T-helper 22 cell (primary cell): ENCODE results near the gene TRAF2.
"Not testable (repeated sequence)": the region's sequence is repeated elsewhere in the genome, so short reads cannot be mapped to it uniquely, and the experiment has no call there.

Experiments used
- DNase-seq: peaks from one replicate; pipeline ENCODE4 v3.0.0-alpha.2; 2020; ENCODE audit warnings: low read depth

TRAF2 gene, protein sequence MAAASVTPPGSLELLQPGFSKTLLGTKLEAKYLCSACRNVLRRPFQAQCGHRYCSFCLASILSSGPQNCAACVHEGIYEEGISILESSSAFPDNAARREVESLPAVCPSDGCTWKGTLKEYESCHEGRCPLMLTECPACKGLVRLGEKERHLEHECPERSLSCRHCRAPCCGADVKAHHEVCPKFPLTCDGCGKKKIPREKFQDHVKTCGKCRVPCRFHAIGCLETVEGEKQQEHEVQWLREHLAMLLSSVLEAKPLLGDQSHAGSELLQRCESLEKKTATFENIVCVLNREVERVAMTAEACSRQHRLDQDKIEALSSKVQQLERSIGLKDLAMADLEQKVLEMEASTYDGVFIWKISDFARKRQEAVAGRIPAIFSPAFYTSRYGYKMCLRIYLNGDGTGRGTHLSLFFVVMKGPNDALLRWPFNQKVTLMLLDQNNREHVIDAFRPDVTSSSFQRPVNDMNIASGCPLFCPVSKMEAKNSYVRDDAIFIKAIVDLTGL

DNA sequence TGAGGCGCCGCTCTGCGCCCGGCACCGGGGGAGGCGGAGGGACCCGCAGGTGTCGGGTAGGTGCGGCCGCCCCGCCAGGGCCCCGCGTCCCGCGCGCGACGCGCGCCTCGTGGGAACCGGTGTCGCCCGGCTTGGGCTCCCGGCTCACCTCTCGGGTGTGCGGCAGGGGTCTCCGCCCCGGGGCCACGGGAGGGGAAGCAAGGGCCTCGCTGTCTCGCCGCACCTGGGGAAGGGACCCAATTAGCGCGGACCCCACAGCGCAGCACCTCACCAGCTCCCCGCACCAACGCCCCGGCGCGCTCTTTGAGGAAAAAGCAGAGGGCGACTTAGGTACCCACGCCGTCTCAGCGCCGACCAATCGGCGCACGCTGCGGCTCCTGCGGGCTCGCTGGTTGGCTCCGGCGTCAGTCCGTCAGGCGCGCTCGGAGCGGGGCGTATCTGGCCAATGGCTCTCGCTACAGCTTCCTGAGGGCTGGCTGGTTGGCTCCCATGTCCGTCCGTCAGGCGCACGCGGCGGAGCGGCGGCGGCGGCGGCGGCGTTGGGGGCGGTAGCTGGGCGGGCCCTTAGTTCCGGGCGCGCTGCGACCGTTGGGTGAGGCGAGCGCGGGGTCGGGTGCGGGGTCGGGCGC lies at the start of gene TRAF2:
Gene TRAF2, plus strand, starts transcription at position 567 of the 629 bp plus-strand sequence. CDS start 12,225 bp downstream, outside the sequence.
- peak; percentile 96 for DNase-seq

DNA sequence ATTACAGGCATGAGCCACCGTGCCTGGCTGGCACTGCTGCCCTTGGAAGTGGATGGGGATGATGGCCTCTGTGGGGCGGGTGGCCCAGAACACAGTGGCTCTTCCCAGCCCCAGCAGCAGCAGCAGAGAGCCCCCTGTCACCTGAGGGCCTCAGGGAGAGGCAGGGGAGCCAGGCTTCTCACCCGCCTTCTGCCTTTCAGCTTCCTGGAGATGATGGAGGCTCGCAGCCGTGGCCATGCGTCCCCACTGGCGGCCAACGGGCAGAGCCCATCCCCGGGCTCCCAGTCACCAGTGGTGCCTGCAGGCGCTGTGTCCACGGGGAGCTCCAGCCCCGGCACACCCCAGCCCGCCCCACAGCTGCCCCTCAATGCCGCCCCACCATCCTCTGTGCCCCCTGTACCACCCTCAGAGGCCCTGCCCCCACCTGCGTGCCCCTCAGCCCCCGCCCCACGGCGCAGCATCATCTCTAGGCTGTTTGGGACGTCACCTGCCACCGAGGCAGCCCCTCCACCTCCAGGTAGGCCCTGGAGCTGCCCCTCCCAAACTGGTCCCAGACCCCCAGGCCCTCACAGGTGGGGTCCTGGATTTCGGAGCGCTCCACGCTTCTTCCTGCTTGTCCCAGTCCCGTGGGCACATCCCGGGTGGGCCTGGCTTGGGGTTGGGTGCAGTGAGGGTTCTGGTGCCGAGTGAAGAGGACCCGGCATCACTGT lies 49.0 kb upstream of the TRAF2 start:
- DNase-seq = no peak

DNA sequence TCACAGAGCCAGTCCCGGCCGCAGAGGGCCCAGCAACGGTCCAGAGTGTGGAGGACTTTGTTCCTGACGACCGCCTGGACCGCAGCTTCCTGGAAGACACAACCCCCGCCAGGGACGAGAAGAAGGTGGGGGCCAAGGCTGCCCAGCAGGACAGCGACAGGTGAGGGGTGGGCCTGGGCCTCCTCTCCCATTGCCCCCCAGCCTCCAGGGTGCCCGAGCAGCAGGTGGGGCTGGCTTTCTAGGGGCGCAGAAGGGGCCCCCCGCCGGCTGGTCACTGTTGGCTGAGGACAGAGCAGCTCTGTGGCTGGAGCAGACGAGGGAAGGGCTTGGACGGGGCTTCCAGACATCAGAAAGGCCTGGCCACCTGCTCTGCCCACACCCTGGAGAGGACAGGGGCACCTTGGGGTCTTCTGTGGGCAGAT lies 48.4 kb upstream of the TRAF2 start:
- not testable (repeated sequence) for DNase-seq

DNA sequence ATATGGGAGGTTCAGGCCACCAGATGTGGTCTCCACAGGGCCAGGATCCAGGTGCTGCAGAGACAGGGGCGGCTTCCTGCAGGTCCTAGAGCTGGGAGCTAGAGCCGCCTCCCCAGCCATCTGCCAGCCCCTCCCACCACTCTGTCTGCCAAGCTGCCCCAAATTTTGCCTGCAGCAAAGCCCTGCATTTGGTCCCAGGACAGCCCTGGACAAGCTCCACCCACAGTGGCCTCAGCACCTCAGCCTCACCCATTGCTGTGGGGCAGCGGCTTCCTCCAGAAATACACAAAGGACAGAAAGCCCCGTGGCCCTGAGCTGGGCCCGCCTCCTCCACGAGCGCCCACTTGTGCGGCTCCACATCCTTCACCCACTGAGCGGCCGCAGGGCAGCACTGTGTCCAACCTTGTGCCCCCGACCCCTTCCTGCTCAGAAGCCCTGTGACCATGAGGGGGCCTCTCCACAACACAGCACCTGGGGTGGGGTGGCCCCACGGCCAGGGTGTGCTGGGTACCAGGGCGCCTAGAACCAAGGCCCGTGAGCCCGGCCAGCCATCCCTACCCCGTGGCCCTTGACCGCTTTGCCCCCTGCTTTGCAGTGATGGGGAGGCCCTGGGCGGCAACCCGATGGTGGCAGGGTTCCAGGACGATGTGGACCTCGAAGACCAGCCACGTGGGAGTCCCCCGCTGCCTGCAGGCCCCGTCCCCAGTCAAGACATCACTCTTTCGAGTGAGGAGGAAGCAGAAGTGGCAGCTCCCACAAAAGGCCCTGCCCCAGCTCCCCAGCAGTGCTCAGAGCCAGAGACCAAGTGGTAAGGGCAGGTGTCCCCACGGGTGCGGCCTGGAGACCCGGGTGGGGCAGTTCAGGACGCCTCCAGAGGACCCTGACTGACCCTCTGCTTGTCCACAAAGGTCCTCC lies 47.7 kb upstream of the TRAF2 start:
- DNase-seq = no peak

DNA sequence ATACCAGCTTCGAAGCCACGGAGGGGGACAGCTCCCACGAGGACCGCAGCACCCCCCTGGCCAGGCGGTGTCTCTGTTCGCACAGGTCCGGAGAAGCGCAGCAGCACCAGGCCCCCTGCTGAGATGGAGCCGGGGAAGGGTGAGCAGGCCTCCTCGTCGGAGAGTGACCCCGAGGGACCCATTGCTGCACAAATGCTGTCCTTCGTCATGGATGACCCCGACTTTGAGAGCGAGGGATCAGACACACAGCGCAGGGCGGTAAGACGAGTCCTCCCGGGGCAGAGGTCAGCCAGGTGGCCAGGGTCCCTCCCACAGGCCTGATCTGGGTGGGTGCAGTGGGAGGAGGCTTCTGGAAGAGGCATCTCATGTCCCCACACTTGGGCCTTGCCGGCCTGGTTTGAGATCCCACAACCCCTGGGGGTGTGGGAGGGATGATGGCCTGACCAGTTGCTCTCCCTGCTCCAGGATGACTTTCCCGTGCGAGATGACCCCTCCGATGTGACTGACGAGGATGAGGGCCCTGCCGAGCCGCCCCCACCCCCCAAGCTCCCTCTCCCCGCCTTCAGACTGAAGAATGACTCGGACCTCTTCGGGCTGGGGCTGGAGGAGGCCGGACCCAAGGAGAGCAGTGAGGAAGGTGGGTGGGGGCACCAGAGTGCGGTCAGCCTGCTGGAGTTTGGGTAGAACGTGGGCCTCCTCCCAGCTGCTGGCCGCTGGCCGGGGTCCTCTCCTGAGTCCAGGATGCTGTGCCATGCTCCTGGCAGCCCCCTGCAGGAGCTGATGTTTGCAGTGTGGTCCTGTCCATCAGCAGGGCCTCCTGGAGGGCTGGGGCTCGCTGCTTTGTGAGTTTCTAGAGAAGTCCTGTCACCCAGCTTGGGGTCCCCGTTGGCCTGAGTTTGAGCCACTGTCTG lies 46.8 kb upstream of the TRAF2 start:
- DNase-seq = no peak

DNA sequence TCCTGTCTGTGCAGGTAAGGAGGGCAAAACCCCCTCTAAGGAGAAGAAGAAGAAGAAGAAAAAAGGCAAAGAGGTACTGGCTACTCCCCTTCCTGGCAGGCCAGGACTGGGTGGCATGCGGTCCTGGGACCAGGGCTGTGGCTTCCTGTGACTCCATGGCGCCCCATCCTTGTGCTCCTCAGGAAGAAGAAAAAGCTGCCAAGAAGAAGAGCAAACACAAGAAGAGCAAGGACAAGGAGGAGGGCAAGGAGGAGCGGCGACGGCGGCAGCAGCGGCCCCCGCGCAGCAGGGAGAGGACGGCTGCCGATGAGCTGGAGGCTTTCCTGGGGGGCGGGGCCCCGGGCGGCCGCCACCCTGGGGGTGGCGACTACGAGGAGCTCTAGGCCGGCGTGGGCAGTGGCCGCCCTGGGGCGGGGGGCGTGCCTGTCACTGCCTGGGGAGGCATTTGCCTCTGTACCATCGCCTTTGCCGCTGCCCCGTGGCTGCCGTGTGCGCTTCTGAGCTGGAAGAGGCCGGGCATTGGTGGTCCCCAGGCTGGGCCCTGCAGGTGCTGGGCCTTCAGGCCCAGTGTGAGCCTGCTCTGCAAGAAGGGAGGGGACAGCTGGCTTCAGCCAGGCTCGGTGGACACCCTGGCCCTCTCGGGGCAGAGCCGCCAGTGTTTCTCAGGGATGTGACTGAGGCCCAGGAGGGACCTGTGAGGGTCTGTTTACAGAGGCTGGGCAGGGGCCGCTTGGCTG lies 46.0 kb upstream of the TRAF2 start:
- DNase-seq = no peak

DNA sequence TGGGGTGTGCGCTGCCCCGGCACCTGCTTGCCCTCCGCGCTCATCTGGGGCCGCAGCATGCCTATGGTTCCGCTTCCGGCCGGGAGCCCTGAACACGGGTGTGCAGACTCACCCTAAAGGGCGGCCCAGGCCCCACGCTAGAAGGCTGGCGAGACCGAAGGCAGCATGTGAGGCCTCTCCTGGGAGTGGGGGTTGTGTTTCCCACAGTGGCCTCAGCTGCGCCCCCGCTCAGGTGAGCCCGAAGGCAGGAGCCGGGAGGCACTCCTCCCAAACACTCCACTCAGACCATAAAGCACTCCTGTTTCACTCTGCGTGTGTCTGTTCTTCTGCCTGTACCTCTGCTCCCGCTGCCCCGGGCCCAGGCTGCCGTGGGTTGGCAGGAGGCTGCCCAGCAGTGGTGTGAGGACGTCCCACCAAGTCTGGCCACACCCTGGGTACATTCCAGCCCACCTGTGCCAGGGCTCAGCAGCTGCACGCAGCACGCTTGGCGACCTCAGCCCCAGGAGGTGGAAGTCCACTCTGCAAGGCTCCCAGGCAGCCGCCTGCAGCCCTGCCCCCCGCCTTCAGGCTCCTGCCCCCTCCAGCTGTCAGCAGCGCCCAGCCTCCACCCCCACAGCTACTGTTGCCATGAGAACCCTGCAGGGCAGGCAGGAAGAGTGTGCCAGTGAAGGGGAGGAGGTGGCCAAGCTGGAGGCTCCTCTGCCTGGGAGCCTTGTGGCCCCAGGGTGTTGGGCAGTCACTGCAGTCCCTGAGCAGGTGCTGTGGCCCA lies 45.3 kb upstream of the TRAF2 start:
- no peak for DNase-seq

DNA sequence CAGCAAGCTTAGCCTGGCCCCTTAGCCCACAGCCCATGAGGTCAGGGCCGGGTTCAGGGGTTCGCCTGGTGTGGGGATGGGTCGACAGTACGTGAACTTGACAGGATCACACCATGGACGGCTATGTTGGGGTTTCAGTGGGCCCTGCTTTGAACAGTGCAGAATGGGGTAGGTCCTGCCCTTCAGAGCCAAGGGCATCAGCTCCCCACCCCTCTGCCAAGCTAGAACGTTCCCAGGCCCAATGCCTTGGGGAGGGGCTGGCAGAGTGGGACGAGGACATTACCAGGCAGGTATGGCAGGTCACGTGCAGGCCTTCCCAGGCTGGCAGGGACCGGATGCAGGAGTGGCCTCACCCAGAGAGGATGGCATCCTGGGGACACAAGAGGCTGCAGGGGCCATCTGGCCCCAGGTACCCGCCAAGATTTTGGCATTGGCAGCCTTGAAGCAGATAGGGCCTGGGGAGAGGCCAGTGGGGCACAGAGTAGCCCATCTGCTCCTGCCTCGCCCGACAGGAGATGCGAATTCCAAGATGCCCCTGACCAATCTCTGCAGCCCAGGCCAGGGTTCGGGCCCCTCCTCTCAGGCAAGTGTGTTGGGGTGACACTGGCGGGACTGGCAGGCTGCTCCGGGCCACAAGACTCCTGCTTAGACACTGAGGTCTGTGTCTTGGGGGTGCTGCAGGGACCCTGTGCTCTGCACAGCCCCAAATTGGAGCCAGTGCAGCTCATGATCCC lies 44.5 kb upstream of the TRAF2 start:
- not testable (repeated sequence) for DNase-seq

DNA sequence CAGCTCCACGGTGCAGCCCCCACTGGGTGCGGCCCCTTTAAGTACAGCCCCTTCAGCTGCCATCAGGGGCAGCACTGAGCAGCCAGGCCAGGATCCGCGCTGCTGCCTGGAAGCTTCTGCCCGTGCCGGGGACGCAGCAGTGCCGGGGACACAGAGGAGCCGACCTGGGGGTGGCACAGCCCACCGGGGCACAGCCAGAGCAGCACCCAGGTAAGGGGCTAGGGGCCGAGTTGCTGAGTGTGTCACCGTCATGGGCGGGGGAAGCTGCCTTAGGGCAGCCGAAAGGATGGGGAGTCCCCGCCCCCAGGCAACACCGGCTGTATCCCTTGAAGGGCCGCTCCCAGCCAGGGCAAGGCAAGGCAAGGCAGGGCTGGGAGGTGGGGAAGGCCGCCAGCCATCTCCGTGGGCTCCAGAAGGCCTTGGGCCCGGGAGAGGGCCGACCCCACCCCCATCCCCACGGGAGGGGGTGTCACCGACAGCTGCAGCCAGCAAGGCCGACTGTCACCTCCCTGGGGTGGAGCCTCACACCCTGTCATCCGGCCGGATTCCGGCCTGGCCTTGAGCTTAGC lies 43.9 kb upstream of the TRAF2 start, which contains the start of gene AJM1:
Gene AJM1, plus strand, starts transcription at position 99 of the 569 bp plus-strand sequence. CDS start 1,937 bp downstream, outside the sequence.
- DNase-seq = peak; percentile 62

DNA sequence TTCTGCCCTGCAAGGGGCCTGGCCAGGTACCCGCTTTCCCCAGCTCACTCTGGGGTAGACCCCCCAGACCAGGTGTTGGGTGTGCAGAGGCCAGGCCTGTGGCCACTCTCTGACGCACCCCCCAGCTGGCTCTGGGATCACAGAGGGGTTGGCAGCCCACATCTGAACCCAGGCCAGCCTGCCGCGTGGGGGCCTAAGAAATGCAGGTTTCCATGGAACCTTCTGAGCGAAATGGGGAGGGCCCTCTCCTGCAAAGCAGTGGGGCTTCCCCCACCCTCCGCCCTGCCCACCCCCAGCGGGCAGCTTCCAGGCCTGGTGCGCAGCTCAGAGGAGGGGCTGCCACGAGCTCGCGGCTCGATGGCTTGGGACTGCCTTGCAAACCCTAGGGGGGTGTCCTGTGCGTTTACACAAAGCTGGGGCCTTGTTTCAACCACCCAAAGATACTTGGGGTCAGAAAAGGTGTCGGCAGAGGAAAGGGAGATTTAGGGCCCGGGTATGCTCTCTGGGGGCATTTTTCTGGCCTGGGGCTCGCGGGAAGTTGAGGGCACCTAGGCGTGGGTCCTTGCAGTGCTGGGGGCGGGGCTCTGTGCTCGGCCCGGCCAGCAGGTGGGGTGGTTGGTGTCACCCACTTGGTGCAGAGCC lies 43.0 kb upstream of the TRAF2 start:
- DNase-seq = not testable (repeated sequence)

DNA sequence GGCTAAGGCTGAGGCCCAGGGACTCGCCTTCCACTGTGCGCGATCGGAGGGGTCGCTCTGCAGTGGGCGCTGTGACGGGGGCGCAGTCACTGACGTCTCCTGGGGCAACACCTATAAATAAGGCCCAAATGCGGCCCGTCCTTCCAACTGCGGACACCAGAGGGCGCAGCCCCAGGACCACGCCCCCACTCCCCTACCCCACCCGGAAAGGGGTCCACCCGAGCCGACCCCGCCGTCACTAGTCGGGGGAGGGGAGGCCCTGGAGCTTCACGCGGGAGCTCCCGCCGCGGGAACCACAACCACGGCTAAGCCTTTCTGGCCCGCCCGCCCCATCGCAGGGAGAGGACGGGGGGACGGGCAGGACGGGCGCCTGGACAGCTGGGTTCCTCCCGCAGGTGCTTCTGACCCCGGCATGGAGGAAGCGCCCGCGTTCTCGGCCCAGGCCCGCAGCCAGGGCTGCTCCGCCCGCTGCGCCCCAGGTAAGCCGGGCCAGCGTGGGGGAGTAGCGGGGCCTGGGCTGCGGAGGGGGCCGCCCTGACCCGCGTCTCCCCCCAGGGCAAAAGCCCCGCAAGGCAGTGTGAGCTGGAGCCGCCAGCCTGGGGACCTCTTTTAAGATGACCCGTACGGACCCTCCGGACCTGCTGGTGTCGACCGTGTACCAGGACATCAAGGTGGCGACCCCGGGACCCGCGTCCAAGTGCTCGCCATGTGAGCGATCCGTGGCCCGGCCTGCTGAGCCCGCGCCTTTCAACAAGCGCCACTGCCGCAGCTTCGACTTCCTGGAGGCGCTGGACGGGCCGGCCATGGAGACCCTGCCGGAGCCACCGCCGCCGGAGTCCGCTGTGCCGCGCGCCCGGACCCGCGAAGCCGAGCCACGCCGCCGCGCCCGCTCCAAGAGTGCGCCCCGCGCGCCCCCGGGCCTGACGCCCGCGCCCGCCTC lies 42.2 kb upstream of the TRAF2 start:
- DNase-seq = not testable (repeated sequence)

DNA sequence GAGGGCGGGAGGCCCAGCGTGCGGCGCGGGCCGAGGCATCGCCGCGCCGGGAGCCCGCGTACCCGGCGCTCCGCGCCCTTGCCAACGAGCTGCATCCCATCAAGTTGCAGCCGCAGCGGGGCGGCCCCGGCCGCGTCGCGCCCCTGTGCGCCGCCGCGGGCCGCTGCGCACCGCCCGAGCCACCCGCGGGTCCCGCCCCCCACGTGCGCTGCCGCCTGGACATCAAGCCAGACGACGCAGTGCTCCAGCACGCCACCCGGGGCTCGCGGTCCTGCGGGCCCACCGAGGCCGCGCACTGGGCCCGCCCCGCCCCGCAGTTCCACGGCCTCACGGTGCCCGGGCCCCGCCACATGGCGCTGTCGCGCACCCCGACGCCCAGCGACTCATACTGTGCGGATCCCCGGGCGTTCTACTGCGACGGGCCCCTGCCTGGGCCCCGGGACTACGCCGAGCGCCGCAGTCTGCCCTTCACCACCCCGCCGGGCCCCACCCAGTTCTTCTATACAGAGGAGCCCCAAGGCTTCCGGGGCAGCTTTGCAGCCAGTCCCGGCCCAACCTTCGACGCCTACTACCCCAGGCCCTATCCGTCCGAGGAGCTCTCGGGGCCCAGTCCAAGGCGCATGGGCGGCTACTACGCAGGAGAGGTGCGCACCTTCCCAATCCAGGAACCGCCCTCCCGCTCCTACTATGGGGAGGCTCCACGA lies 41.4 kb upstream of the TRAF2 start:
- DNase-seq = no peak

DNA sequence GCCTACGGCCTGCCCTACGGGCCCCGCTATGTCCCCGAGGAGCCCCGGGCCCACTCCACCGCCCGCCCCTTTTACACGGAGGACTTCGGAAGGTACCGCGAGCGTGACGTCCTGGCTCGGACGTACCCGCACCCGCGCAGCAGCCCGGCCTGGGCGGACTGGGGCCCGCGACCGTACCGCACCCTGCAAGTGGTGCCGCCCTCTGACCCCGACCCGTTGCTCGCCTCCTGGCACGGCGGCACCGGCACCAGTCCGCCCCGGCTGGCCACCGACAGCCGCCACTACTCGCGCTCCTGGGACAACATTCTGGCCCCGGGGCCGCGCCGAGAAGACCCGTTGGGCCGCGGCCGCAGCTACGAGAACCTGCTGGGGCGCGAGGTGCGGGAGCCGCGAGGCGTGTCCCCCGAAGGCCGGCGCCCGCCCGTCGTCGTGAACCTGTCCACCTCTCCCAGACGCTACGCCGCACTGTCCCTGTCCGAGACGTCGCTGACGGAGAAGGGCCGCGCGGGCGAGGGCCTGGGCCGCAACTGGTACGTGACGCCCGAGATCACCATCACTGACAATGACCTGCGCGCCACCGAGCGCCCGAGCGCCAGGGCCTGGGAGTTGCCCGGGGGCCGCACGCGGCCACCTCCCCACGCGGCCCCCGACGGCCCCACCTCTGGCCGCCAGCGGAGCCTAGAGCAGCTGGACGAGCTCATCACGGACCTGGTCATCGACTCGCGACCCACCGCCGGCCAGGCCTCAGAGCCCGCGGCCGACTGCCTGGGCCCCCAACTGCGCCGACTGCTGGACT lies 40.7 kb upstream of the TRAF2 start:
- no peak for DNase-seq

DNA sequence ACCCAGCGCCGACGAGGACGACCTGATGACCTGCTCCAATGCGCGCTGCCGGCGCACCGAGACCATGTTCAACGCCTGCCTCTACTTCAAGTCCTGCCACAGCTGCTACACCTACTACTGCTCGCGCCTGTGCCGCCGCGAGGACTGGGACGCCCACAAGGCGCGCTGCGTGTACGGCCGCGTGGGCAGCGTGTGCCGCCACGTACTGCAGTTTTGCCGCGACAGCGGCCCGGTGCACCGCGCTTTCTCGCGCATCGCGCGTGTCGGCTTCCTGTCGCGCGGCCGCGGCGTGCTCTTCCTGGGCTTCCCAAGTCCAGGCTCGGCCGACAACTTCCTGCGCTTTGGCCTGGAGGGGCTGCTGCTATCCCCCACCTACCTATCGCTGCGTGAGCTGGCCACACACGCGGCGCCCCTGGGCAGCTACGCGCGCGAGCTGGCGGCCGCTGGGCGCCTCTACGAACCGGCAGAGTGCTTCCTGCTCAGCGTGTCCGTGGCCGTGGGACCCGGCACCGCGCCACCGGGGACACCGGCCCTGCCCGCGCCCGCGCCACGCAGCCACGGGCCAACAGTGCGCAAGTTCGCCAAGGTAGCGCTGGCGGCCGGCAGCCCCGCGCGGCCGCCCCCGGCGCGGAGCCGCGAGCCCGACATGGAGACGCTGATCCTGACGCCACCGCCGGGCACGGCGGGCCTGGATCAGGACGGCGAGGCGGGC lies 39.8 kb upstream of the TRAF2 start:
- DNase-seq = no peak
